ENCODE data around the gene SLC22A23.

- TF ChIP-seq, protein P1, sequence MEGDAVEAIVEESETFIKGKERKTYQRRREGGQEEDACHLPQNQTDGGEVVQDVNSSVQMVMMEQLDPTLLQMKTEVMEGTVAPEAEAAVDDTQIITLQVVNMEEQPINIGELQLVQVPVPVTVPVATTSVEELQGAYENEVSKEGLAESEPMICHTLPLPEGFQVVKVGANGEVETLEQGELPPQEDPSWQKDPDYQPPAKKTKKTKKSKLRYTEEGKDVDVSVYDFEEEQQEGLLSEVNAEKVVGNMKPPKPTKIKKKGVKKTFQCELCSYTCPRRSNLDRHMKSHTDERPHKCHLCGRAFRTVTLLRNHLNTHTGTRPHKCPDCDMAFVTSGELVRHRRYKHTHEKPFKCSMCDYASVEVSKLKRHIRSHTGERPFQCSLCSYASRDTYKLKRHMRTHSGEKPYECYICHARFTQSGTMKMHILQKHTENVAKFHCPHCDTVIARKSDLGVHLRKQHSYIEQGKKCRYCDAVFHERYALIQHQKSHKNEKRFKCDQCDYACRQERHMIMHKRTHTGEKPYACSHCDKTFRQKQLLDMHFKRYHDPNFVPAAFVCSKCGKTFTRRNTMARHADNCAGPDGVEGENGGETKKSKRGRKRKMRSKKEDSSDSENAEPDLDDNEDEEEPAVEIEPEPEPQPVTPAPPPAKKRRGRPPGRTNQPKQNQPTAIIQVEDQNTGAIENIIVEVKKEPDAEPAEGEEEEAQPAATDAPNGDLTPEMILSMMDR (IDR thresholded peaks at IDR 0.05; ENCODE audit: insufficient read depth, low read depth, low read length): no peak
- no peak for TF ChIP-seq EZH2 (IDR thresholded peaks at IDR 0.05; ENCODE audit: insufficient read depth, low read length)
These were observed 223.5 kb downstream of the SLC22A23 start for GRCh38 chr6:3233321-3233720.
